SK-N-SH (cell line): ENCODE results near the gene UBC.

Experiments used
- CTCF ChIP-seq: fragments of 200-600 bp; sonication (generic); IDR thresholded peaks from 2 replicates; pipeline ENCODE4 v1.6.1; 2017; ENCODE audit warnings: antibody characterized with exemption, mild to moderate bottlenecking, moderate library complexity
- ELF1 ChIP-seq: IDR thresholded peaks from 2 replicates; pipeline ENCODE4 v1.4.0; 2012
- EZH2phosphoT487 ChIP-seq: fragments of 200-600 bp; sonication (generic); IDR thresholded peaks from 2 replicates; pipeline ENCODE4 v1.6.1; 2017; ENCODE audit warnings: low read depth, mixed run types, mild to moderate bottlenecking, antibody characterized with exemption, moderate library complexity, borderline replicate concordance
- MAX ChIP-seq: IDR thresholded peaks from 2 replicates; pipeline ENCODE4 v1.4.0; 2012; ENCODE audit warnings: low read depth
- NRF1 ChIP-seq: IDR thresholded peaks from 2 replicates; pipeline ENCODE4 v1.6.1; 2012; ENCODE audit warnings: low read depth, mild to moderate bottlenecking, low read length
- RFX5 ChIP-seq: IDR thresholded peaks from 2 replicates; pipeline ENCODE4 v1.6.1; 2012; ENCODE audit warnings: mild to moderate bottlenecking, improper control_type of control experiment, low read length
- YY1 ChIP-seq: IDR thresholded peaks from 2 replicates; pipeline ENCODE4 v1.4.0; 2012; ENCODE audit warnings: low read depth, mild to moderate bottlenecking
- TF ChIP-seq, protein P1 (sequence below): IDR thresholded peaks from 2 replicates; pipeline ENCODE4 v1.4.0; 2012; ENCODE audit warnings: low read depth, borderline replicate concordance

DNA sequence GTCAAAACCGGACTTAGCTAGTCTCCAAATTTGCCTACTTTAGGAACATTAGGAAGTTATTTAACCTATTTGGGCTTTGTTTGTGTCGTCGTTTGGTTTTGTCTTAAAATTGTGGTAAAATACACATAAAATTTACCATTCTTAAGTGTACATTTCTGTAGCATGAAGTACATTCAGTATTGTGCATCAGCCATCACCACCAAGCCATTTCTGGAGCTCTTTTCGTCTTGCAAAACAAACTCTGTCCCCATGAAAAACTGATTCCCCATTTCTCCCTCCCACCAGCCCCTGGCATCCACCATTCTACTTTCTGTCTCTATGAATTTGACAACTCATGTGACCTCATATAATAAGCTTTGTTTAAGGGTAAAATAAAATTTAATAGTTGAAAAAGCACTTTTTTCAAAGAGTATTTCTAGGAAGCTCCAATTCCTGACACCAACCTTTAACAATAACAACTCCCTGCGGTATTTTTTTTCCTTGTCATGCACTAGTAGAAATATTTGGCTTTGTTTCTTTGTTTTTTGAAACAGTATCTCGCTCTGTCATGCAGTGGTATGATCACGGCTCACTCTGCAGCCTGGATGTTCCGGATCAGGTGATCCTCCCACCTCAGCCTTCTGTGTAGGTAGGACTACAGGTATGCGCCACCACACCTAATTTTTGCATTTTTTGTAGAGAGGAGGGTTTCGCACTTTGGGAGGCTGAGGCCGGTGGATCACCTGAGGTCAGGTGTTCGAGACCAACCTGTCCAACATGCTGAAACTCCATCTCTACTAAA is 3.6 kb upstream of the UBC start:
- TF ChIP-seq CTCF (no peak), EZH2phosphoT487 (no peak), RFX5 (no peak), YY1 (no peak), MAX (no peak), NRF1 (no peak), ELF1 (no peak)
- TF ChIP-seq, protein P1, sequence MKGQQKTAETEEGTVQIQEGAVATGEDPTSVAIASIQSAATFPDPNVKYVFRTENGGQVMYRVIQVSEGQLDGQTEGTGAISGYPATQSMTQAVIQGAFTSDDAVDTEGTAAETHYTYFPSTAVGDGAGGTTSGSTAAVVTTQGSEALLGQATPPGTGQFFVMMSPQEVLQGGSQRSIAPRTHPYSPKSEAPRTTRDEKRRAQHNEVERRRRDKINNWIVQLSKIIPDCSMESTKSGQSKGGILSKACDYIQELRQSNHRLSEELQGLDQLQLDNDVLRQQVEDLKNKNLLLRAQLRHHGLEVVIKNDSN: no peak
